NCI-H2107 treated with DMSO at 0.1 percent for 48 hours (cell line): Measurements from ENCODE around the gene C6.
"Not testable (repeated sequence)": the region's sequence is repeated elsewhere in the genome, so short reads cannot be mapped to it uniquely, and the experiment has no call there.

Source experiments
- DNase-seq: peaks from one replicate; lab custom pipeline; 2025; ENCODE audit not compliant: unreplicated experiment; lab: John Stamatoyannopoulos, UW

Gene C6

DNA sequence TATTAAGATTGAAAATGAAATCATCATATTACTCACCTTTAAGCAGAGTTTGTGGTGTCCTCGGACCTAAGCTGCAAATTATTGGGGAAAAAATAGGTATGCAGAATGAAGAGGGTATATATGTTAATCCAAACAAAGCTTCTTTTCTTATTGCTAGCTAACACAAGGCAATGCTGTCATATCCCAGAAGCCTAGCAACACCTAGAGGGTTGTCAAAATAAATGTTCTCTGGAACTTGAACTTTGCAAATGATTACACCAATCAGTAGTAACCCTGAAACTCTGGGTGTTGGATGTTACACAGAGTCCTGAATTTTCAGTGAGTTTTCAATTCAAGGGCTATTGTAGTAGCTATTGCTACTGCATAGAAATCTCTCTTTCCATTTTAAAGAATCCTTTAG, at the start of gene C6:
Gene C6, minus strand, starts transcription at position 193 of the 400 bp plus-strand sequence. CDS start 10,302 bp downstream, outside the sequence.
- DNase-seq = no peak

DNA sequence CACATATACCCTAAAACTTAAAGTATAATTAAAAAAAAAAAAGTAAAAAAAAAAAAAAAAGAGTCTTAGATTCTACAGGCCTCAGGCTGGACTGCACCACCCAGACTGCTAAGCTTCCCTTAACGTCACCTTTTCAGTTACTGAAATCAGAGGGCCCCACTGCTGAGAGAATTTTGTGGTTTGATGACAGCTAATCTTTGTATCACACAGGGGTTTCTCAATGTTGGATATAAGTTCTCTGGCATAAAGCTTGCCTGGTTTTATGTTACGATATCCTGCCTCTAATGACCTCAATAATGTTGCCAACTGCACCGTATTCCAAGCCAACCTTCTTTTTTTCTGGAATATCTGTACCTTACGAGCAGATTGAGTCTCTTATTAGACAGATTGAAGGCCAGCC, 43.1 kb upstream of the C6 start:
- DNase-seq = no peak

GRCh38 chr5:41253109-41253508, 39.8 kb upstream of the C6 start:
- no peak for DNase-seq

- DNase-seq = no peak
Observed at GRCh38 chr5:41252036-41252435, 38.7 kb upstream of the C6 start.

GRCh38 chr5:41250351-41250987, 37.1 kb upstream of the C6 start:
- no peak for DNase-seq

GRCh38 chr5:41247135-41247534, 33.8 kb upstream of the C6 start:
- no peak for DNase-seq

DNA sequence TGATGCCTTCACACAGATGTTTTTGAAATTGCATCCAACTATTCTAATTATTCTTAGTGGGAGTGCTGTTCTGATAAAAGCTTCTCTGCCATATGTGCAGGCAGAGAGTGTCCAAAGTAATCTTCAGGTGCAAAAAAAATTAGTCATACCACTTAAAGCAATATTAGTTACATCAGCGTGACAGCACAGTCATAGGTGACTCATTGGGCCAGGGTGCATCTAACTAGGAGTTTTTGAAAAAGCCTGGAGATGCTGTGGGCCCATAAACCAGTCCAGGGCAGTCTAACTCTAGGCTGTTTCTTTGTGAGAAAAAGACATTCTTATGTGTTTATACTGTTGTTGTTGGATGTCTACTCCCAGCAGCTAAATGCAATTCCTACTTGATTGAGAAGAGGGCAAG, 33.0 kb upstream of the C6 start:
- DNase-seq = no peak

DNA sequence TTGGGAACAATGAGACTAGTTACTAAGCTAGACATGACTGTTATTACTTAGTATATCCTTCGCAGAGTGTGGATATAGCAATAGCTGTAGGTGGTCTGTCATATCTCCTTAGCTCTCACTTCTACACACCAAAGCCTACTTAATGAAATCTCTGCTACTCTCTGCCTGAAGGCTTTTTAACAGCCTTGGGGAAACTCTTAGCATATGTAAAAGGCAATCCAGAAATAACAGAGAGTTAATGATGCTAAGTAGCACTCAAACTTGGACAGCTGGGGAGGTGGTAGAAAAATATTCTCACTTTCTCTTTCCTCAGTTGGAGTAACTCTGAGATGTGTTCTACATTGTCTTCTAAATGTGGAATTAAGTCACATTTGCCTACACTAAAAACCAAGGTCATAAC, 30.2 kb upstream of the C6 start:
- no peak for DNase-seq

- DNase-seq = no peak
Observed at GRCh38 chr5:41240985-41241384, 27.7 kb upstream of the C6 start.

DNA sequence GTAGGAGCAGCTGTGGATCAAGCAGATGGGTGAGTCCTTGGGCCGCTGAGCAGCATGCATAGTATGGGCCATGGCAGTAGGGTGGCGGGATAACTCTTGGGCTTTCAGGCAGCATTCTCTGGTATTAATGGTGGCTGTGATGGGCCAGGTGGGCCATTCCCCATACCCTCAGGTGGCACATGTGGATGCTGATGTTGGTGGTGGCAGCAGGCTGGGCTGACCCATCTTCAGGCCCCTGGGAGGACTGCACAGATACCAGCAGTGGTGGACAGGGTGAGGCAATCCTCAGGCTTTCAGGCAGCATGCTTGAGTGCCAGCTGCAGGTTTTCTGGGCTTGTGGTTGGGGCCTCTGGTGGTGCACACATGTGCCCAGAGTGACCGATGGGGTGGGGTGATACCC, 27.1 kb upstream of the C6 start:
- no peak for DNase-seq

- DNase-seq = no peak
Observed at GRCh38 chr5:41234475-41234874, 21.1 kb upstream of the C6 start.

DNA sequence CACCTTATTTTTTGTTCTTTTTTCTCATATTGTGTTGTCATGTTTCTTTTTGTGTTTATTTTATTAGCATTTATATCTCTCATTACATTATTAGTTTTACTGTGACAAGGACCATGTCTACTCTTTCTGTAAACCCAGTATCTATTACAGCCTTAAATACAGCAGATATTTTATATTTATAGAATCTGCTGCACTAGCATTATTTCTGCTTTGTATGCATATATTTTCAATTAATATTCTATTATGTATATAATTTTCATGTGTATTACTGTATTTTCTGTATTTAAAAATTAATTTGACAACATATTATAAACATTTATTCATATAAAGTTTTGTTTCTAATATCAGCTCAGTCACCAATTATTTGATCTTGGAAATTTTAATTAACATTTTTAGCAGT, 19.5 kb upstream of the C6 start:
- DNase-seq = no peak

- not testable (repeated sequence) for DNase-seq
Observed at GRCh38 chr5:41230276-41230675, 16.9 kb upstream of the C6 start.

- DNase-seq = no peak
Observed at GRCh38 chr5:41223962-41224361, 10.6 kb upstream of the C6 start.

- no peak for DNase-seq
Observed at GRCh38 chr5:41219658-41220269, 6.4 kb upstream of the C6 start.

DNA sequence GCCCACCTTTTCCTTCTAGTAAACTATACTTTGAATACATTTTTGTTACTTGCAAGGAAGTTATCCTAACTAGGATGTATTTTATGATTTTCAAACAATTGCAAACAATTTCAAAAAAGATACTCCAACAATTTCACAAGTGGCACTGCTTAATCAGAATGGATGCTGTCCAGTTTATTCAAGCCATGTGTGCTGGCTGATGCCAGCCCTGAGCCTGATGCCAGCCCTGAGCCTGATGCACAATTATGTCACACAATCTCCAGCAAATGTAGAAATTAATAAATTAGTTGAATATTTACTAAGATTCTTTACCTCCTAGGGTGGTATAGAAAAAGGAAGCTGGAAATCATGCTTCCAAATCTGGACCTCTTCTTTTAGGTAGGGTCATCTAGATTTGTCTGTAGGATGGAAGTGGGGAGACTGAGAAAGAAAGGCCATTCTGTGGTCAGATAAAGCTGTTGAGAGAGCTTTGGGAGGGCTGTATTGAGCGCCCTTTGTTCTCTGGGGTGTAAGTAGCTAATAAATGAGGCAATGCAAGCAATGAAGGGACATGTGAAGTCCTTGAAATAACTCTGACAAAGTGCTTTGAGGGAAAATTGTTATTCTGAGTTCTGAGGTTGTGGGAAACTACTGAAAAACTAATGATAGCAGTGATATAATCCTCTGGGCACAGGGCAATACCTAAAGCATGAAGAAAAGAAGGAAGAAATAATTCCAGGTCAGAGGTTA, 5.8 kb upstream of the C6 start:
- no peak for DNase-seq

GRCh38 chr5:41214182-41214581, 850 bp upstream of the C6 start:
- no peak for DNase-seq

DNA sequence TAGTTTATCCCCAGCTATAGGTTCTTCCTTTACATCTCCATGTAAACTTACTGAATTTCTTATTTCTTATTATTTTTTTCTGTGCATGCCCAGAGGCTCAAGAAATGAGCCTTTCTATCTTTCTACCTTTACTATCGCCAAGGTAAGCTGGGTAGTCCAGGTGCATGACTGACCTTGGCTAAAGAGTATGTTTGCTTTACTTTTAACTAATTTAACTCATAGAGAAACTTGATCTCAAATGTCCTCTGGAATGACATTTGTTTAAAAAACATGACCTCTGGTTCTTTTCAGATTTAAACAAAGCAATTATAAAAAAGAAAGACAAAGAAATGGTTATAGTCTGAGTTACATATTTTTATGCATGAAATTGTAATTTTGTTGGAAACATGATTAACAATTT, 397 bp downstream of the C6 start:
- DNase-seq = no peak

DNA sequence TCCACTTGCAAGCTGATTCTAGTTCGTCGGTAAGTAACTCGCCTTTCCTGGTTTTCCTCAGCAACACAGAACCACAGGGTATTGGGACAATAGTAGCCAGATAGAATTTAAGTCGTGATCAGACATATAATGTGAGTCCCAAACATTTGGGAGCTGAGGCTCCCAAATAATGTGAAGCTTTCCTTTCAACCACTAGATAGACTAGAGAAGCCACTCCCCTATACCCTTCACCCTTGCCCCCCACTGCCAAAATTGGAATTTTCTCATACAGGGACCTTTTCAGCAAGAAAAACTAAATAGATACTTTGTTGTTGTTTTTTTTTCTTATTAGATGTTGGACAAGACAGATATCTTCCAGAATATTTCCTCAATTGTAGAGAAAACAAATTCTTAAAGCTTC, 1.9 kb downstream of the C6 start:
- DNase-seq = no peak

GRCh38 chr5:41205475-41205874, 7.9 kb downstream of the C6 start:
- DNase-seq = not testable (repeated sequence)

GRCh38 chr5:41203033-41203432, 10.3 kb downstream of the C6 start:
- DNase-seq = no peak

DNA sequence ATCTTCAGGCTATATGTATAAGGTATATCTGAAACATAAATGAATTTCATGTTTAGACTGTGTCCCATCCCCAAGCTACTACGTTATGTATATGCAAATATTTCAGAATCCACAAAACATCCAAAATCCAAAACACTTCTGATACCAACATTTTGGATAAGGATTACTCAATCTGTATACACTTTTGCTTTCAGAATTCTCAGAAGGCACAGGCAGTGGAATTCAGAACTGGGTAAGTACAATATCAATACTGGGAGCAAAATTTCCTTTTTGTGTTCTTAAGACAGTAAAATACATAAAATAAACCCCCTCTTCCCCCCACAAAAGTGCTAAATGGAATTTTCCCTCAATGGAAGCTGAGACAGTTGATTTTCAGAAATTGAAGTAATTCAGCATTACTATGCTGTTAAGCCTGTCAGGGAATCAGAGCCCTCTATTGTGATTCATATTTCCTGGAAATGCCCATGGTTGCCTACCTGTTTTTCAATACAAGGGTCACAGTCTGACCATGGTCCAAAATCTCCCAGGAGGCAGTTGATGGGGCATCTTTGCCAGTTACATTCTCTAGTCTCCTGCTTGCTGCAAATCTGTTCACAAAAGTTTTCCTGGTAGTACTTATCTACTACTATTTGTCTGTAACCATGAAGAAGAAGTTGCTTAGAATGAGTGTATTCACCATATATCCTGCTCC, 12.1 kb downstream of the C6 start:
- no peak for DNase-seq
